DOHH2 (cell line): ENCODE measurements around the gene CSF2RB.

Experiments used
- H3F3A ChIP-seq: fragments of 200-600 bp; sonication (generic), shearing (Covaris generic); 2 replicates; pipeline ENCODE4 v1.6.0; 2016; ENCODE audit warnings: antibody characterized with exemption, mild to moderate bottlenecking; ENCODE audit not compliant: control insufficient read depth, insufficient read depth
- H3K27ac ChIP-seq: fragments of 200-600 bp; sonication (generic); 2 replicates; pipeline ENCODE4 v1.5.1; 2014; ENCODE audit warnings: low read depth, mild to moderate bottlenecking, low read length, moderate library complexity
- H3K27me3 ChIP-seq: fragments of 200-600 bp; sonication (generic); 2 replicates; pipeline ENCODE4 v1.6.1; 2014; ENCODE audit warnings: mild to moderate bottlenecking, low read length, mixed read lengths; ENCODE audit not compliant: control insufficient read depth
- H3K36me3 ChIP-seq: fragments of 200-600 bp; sonication (generic); 2 replicates; pipeline ENCODE4 v1.6.1; 2014; ENCODE audit warnings: mild to moderate bottlenecking, low read length, moderate library complexity, mixed read lengths; ENCODE audit not compliant: control insufficient read depth
- H3K4me1 ChIP-seq: fragments of 200-600 bp; sonication (generic); 2 replicates; pipeline ENCODE4 v1.6.1; 2014; ENCODE audit warnings: mild to moderate bottlenecking, low read length, mixed read lengths; ENCODE audit not compliant: control insufficient read depth
- H3K4me2 ChIP-seq: fragments of 200-600 bp; sonication (generic); 2 replicates; pipeline ENCODE4 v1.6.0; 2014; ENCODE audit warnings: mild to moderate bottlenecking, low read length, moderate library complexity
- H3K4me3 ChIP-seq: fragments of 200-600 bp; sonication (generic); 2 replicates; pipeline ENCODE4 v1.5.1; 2014; ENCODE audit warnings: mild to moderate bottlenecking, low read length, mixed read lengths
- H3K79me2 ChIP-seq: fragments of 200-600 bp; sonication (generic); 2 replicates; pipeline ENCODE4 v1.6.1; 2014; ENCODE audit warnings: mild to moderate bottlenecking, low read length, mixed read lengths; ENCODE audit not compliant: control insufficient read depth
- H3K9me2 ChIP-seq: fragments of 200-600 bp; sonication (generic); replicated peaks from 2 replicates; pipeline ENCODE4 v1.6.1; 2014; ENCODE audit warnings: mild to moderate bottlenecking, low read length, mixed read lengths; ENCODE audit not compliant: control insufficient read depth
- H3K9me3 ChIP-seq: fragments of 200-600 bp; sonication (generic); 2 replicates; pipeline ENCODE4 v1.6.1; 2014; ENCODE audit warnings: antibody characterized with exemption, low read length, mixed read lengths; ENCODE audit not compliant: control insufficient read depth, insufficient read depth
- H4K20me1 ChIP-seq: fragments of 200-600 bp; sonication (generic); 2 replicates; pipeline ENCODE4 v1.6.0; 2014; ENCODE audit warnings: low read depth, mild to moderate bottlenecking, antibody characterized with exemption, low read length, moderate library complexity; ENCODE audit not compliant: control insufficient read depth, insufficient read depth
- CTCF ChIP-seq: fragments of 200-600 bp; sonication (generic); IDR thresholded peaks from one replicate; pipeline ENCODE4 v1.5.1; 2014; ENCODE audit warnings: antibody characterized with exemption, mild to moderate bottlenecking, low read depth, low read length; ENCODE audit not compliant: poor library complexity, severe bottlenecking
- EZH2phosphoT487 ChIP-seq: fragments of 200-600 bp; sonication (generic); IDR thresholded peaks from 2 replicates; pipeline ENCODE4 v1.6.1; 2017; ENCODE audit warnings: borderline replicate concordance, mild to moderate bottlenecking, antibody characterized with exemption, low read length, moderate library complexity, mixed read lengths

Gene CSF2RB

GRCh38 chr22:36958366-36958765 lies 44.9 kb downstream of the CSF2RB start:
- Histone ChIP-seq H3K36me3 (no peaks in the 10 kb centered on the region), H3K4me3 (no peak overlapping the region), H3K4me2 (no peak overlapping the region), H3K9me3 (no peaks in the 10 kb centered on the region), H3F3A (no peaks in the 10 kb centered on the region), H3K9me2 (no peaks in the 10 kb centered on the region), H3K79me2 (no peaks in the 10 kb centered on the region), H4K20me1 (no peaks in the 10 kb centered on the region), H3K4me1 (0 out of 2 replicates have a peak, but pooled peaks cover 8% of the 10 kb centered on the region), H3K27me3 (peaks cover 28% of the 10 kb centered on the region), H3K27ac (no peak overlapping the region)
- TF ChIP-seq EZH2phosphoT487 = no peak
- TF ChIP-seq CTCF = no peak

- H3K4me1 ChIP-seq = peaks cover 10% of the 10 kb centered on the region
These were observed 48.2 kb downstream of the CSF2RB start for GRCh38 chr22:36961626-36962025.

GRCh38 chr22:36963302-36963701 lies 49.9 kb downstream of the CSF2RB start:
- peaks cover 25% of the 10 kb centered on the region for H3K27me3 ChIP-seq
- no peaks in the 10 kb centered on the region for H3K79me2 ChIP-seq
- no peak overlapping the region for H3K4me2 ChIP-seq
- no peaks in the 10 kb centered on the region for H4K20me1 ChIP-seq
- H3K9me3 ChIP-seq = no peaks in the 10 kb centered on the region
- H3K27ac ChIP-seq = no peak overlapping the region
- H3K4me1 ChIP-seq = peaks cover 10% of the 10 kb centered on the region
- H3K36me3 ChIP-seq = no peaks in the 10 kb centered on the region
- H3K9me2 ChIP-seq = no peaks in the 10 kb centered on the region
- H3F3A ChIP-seq = no peaks in the 10 kb centered on the region
- TF ChIP-seq CTCF (no peak), EZH2phosphoT487 (no peak)
- H3K4me3 ChIP-seq = no peak overlapping the region

More at GRCh38 chr22:36961626-36962025, 48.2 kb downstream of the CSF2RB start:
- Histone ChIP-seq H3K9me3 (no peaks in the 10 kb centered on the region), H3K9me2 (no peaks in the 10 kb centered on the region), H4K20me1 (no peaks in the 10 kb centered on the region), H3K4me2 (no peak overlapping the region), H3K36me3 (no peaks in the 10 kb centered on the region), H3F3A (no peaks in the 10 kb centered on the region), H3K27me3 (peaks cover 25% of the 10 kb centered on the region), H3K27ac (no peak overlapping the region), H3K79me2 (no peaks in the 10 kb centered on the region), H3K4me3 (no peak overlapping the region)
- no peak for TF ChIP-seq CTCF
- TF ChIP-seq EZH2phosphoT487 = no peak

- H3F3A ChIP-seq = no peaks in the 10 kb centered on the region
- H3K79me2 ChIP-seq = no peaks in the 10 kb centered on the region
- H4K20me1 ChIP-seq = no peaks in the 10 kb centered on the region
- peaks cover 10% of the 10 kb centered on the region for H3K4me1 ChIP-seq
- peaks cover 25% of the 10 kb centered on the region for H3K27me3 ChIP-seq
- H3K4me2 ChIP-seq = no peak overlapping the region
- H3K4me3 ChIP-seq = no peak overlapping the region
- TF ChIP-seq CTCF = no peak
- no peak for TF ChIP-seq EZH2phosphoT487
- no peaks in the 10 kb centered on the region for H3K36me3 ChIP-seq
- no peaks in the 10 kb centered on the region for H3K9me3 ChIP-seq
- no peak overlapping the region for H3K27ac ChIP-seq
- no peaks in the 10 kb centered on the region for H3K9me2 ChIP-seq
These were observed 50.7 kb downstream of the CSF2RB start for GRCh38 chr22:36964106-36964505.
